Upper lobe of left lung (tissue), 6 donors: Measurements from ENCODE around the gene RHBDF2. TPM values are rescaled to one million over a fixed set of nuclear protein-coding genes. Genes with fewer than 3 reads are reported as not detected.

Experiments used
- ATAC-seq, 2 donors: fragments of 200-7000 bp; cut with Tn5 transposase; one replicate each; pipeline ENCODE4 v1.9.1; 2022; ENCODE audit warnings: mild to moderate bottlenecking in 2 of 2, moderate library complexity in 2 of 2; ENCODE audit not compliant: low FRiP score in 2 of 2
- DNase-seq, 2 donors: peaks; one replicate each; pipeline ENCODE4 v3.0.0-alpha.2; 2019 to 2020
- H3K27ac ChIP-seq, 4 donors: fragments of 200-600 bp; sonication (generic); one replicate each; pipeline ENCODE4 v1.5.1; 2016 to 2019
- H3K27me3 ChIP-seq, 4 donors: fragments of 200-600 bp; sonication (generic); one replicate each; pipeline ENCODE4 v1.5.1; 2017 to 2019
- H3K36me3 ChIP-seq, 4 donors: fragments of 200-600 bp; sonication (generic); one replicate each; pipeline ENCODE4 v1.5.1; 2016 to 2019
- H3K4me1 ChIP-seq, 4 donors: fragments of 200-600 bp; sonication (generic); one replicate each; pipeline ENCODE4 v1.5.1; 2018 to 2019
- H3K4me3 ChIP-seq, 4 donors: fragments of 200-600 bp; sonication (generic); one replicate each; pipeline ENCODE4 v1.5.1; 2017 to 2019; ENCODE audit warnings: mild to moderate bottlenecking in 2 of 4, moderate library complexity in 1 of 4
- H3K9me3 ChIP-seq, 4 donors: fragments of 200-600 bp; sonication (generic); one replicate each; pipeline ENCODE4 v1.5.1; 2018 to 2019
- CTCF ChIP-seq, 6 experiments: fragments of 450-650 bp in 4 of 6; fragments of 200-600 bp in 2 of 6; sonication (generic) in 2 of 6; IDR thresholded peaks; one replicate each; pipeline ENCODE4 v1.5.1; 2016 to 2019; ENCODE audit warnings: antibody characterized with exemption in 6 of 6
- EP300 ChIP-seq, 4 donors: sonication (generic); formaldehyde crosslinking; IDR thresholded peaks; one replicate each; pipeline ENCODE4 v1.5.1; 2017; ENCODE audit warnings: antibody characterized with exemption in 4 of 4, control low read depth in 2 of 4
- POLR2A ChIP-seq, 4 donors: fragments of 450-650 bp; IDR thresholded peaks; one replicate each; pipeline ENCODE4 v1.5.1; 2016 to 2017; ENCODE audit warnings: antibody characterized with exemption in 4 of 4, mild to moderate bottlenecking in 2 of 4
- POLR2AphosphoS5 ChIP-seq, 2 donors: sonication (generic); formaldehyde crosslinking; IDR thresholded peaks; one replicate each; pipeline ENCODE4 v1.5.1; 2017; ENCODE audit warnings: antibody characterized with exemption in 2 of 2
- WGBS, 2 donors: methylation state at CpG; one replicate each; pipeline ENCODE4 v1.1.5; 2017 to 2018; 5-methylcytosine and 5-hydroxymethylcytosine counted together
- total RNA-seq, 6 donors: library from RNA; depleted of rRNA in 4 of 6; stranded (reverse); fragments of >200 nt in 4 of 6; gene quantifications; one replicate each; pipeline versions ENCODE4 v1.1.0 to v1.2.1, GENCODE V29; 2016 to 2021
- donor health status: DM: no; HTN: no; CAD: no; lungs with moderate emphysema.
- donor health status: DM: no; HTN: yes; CAD: no; lungs with severe emphysema.

Gene RHBDF2
- total RNA-seq, 6 donors from 2014 or later = 34.3 to 137 (median 47.6) TPM

GRCh38 chr17:76544546-76545365, 43.5 kb upstream of the RHBDF2 start:
- Histone ChIP-seq H3K27me3 (no peaks in the 10 kb centered on the region), H3K27ac (peak overlapping the region; percentile 3 to 79 (median 70)), H3K4me3 (no peak overlapping the region), H3K36me3 (no peaks in the 10 kb centered on the region), H3K4me1 (peaks cover 54 to 77% (median 64%) of the 10 kb centered on the region in 4 donors), H3K9me3 (no peaks in the 10 kb centered on the region)
- WGBS, 2 donors = 38 to 55% methylated on average over 16 to 24 of the region's 24 CpGs
- DNase-seq (peak in 1 of 2 donors; percentile 67), ATAC-seq (no peak)
- peak; percentile 79 to 82 for TF ChIP-seq POLR2AphosphoS5 (IDR thresholded peaks at IDR 0.05)
- peak in 2 of 4 donors; percentile 58 to 81 for TF ChIP-seq EP300 (IDR thresholded peaks at IDR 0.05)
- TF ChIP-seq POLR2A (IDR thresholded peaks at IDR 0.05) = no peak

- H3K9me3 ChIP-seq = no peaks in the 10 kb centered on the region
- peak in 1 of 2 donors; percentile 56 for DNase-seq
- WGBS, 2 donors = 33 to 51% methylated on average over 19 to 22 of the region's 22 CpGs
- peak overlapping the region; percentile 3 to 79 (median 70) for H3K27ac ChIP-seq
- H3K36me3 ChIP-seq = no peaks in the 10 kb centered on the region
- TF ChIP-seq POLR2A (IDR thresholded peaks at IDR 0.05) (no peak), CTCF (IDR thresholded peaks at IDR 0.05) (no peak), POLR2AphosphoS5 (IDR thresholded peaks at IDR 0.05) (peak in 1 of 2 donors; percentile 55), EP300 (IDR thresholded peaks at IDR 0.05) (no peak)
- peaks cover 54 to 74% (median 68%) of the 10 kb centered on the region in 4 donors for H3K4me1 ChIP-seq
- no peaks in the 10 kb centered on the region for H3K27me3 ChIP-seq
- no peak overlapping the region for H3K4me3 ChIP-seq
- no peak for ATAC-seq
These were observed 42.8 kb upstream of the RHBDF2 start for GRCh38 chr17:76543826-76544545.

- WGBS, 2 donors = 57 to 58% methylated on average over 6 of the region's 6 CpGs
- peak overlapping the region in 3 of 4 donors; percentile 67 to 79 (median 74) for H3K27ac ChIP-seq
- no peaks in the 10 kb centered on the region for H3K9me3 ChIP-seq
- no peak overlapping the region for H3K4me3 ChIP-seq
- ATAC-seq = no peak
- no peak for TF ChIP-seq CTCF (IDR thresholded peaks at IDR 0.05)
- TF ChIP-seq POLR2A (IDR thresholded peaks at IDR 0.05) = no peak
- H3K4me1 ChIP-seq = peaks cover 58 to 76% (median 73%) of the 10 kb centered on the region in 4 donors
- peaks cover 0 to 2% (median under 1%) of the 10 kb centered on the region in 4 donors for H3K27me3 ChIP-seq
- DNase-seq = no peak
- H3K36me3 ChIP-seq = no peaks in the 10 kb centered on the region
These were observed 42.2 kb upstream of the RHBDF2 start for GRCh38 chr17:76543482-76543825.

GRCh38 chr17:76542984-76543383, 41.8 kb upstream of the RHBDF2 start:
- H3K4me1 ChIP-seq = peaks cover 63 to 78% (median 77%) of the 10 kb centered on the region in 4 donors
- no peak overlapping the region for H3K4me3 ChIP-seq
- peak overlapping the region in 2 of 4 donors; percentile 67 to 79 for H3K27ac ChIP-seq
- TF ChIP-seq CTCF (IDR thresholded peaks at IDR 0.05) = no peak
- TF ChIP-seq EP300 (IDR thresholded peaks at IDR 0.05) = no peak
- no peak for TF ChIP-seq POLR2A (IDR thresholded peaks at IDR 0.05)
- no peak for TF ChIP-seq POLR2AphosphoS5 (IDR thresholded peaks at IDR 0.05)
- WGBS, 2 donors = 69 to 82% methylated on average over 4 to 8 of the region's 8 CpGs
- peak in 1 of 2 donors; percentile 40 for DNase-seq
- no peak for ATAC-seq
- H3K36me3 ChIP-seq = no peaks in the 10 kb centered on the region
- no peaks in the 10 kb centered on the region for H3K9me3 ChIP-seq
- peaks cover 0 to 7% (median 4%) of the 10 kb centered on the region in 4 donors for H3K27me3 ChIP-seq

GRCh38 chr17:76542566-76542971, 41.3 kb upstream of the RHBDF2 start:
- no peak overlapping the region for H3K4me3 ChIP-seq
- 76 to 87% methylated on average over 10 of the region's 10 CpGs for WGBS, 2 donors
- H3K27me3 ChIP-seq = peaks cover 0 to 11% (median 8%) of the 10 kb centered on the region in 4 donors
- ATAC-seq = no peak
- TF ChIP-seq POLR2AphosphoS5 (IDR thresholded peaks at IDR 0.05) = no peak
- no peak for TF ChIP-seq CTCF (IDR thresholded peaks at IDR 0.05)
- no peak for TF ChIP-seq POLR2A (IDR thresholded peaks at IDR 0.05)
- TF ChIP-seq EP300 (IDR thresholded peaks at IDR 0.05) = no peak
- H3K4me1 ChIP-seq = peaks cover 67 to 82% (median 79%) of the 10 kb centered on the region in 4 donors
- H3K27ac ChIP-seq = no peak overlapping the region
- no peaks in the 10 kb centered on the region for H3K9me3 ChIP-seq
- no peak for DNase-seq
- H3K36me3 ChIP-seq = no peaks in the 10 kb centered on the region
